Measurements from ENCODE around the gene VIT. TPM values are rescaled to one million over a fixed set of nuclear protein-coding genes. Genes with fewer than 3 reads are reported as not detected.

VIT gene
- total and polyA plus RNA-seq, 4 donors = 0.17 to 0.94 (median 0.32) TPM

- H3K27ac ChIP-seq (ENCODE audit: low read depth in 1 of 2, low read length in 1 of 2) = no peak overlapping the region
- H3K9me3 ChIP-seq (ENCODE audit: control insufficient read depth in 4 of 4, insufficient read depth in 3 of 4, low read length in 3 of 4) = no peaks in the 10 kb centered on the region
- no peak overlapping the region for H3K9ac ChIP-seq (ENCODE audit: insufficient read depth in 1 of 2, low read length in 2 of 2)
- no peak for DNase-seq
- TF ChIP-seq CTCF (IDR thresholded peaks at IDR 0.05; ENCODE audit: control extremely low read depth, extremely low read depth) = no peak
- H3K27me3 ChIP-seq (ENCODE audit: control insufficient read depth in 3 of 3, insufficient read depth in 3 of 3, low read length in 2 of 3) = no peaks in the 10 kb centered on the region
- no peaks in the 10 kb centered on the region for H3K36me3 ChIP-seq (ENCODE audit: control insufficient read depth in 4 of 4, insufficient read depth in 4 of 4, low read length in 4 of 4)
- ATAC-seq (ENCODE audit: insufficient read depth, low FRiP score) = no peak
- H3K4me1 ChIP-seq (ENCODE audit: control insufficient read depth in 5 of 5, insufficient read depth in 5 of 5, low read length in 5 of 5) = no peaks in the 10 kb centered on the region
- H3K4me3 ChIP-seq = no peak overlapping the region
- WGBS, 2 donors = 88 to 98% methylated on average over 3 of the region's 3 CpGs
These were observed 19.6 kb downstream of the VIT start for GRCh38 chr2:36716111-36716510.

GRCh38 chr2:36717603-36718266, 21.2 kb downstream of the VIT start:
- TF ChIP-seq CTCF (IDR thresholded peaks at IDR 0.05; ENCODE audit: control extremely low read depth, extremely low read depth) = no peak
- no peak overlapping the region for H3K9ac ChIP-seq (ENCODE audit: insufficient read depth in 1 of 2, low read length in 2 of 2)
- ATAC-seq (ENCODE audit: insufficient read depth, low FRiP score) (no peak), DNase-seq (no peak)
- H3K4me3 ChIP-seq = no peak overlapping the region
- H3K36me3 ChIP-seq (ENCODE audit: control insufficient read depth in 4 of 4, insufficient read depth in 4 of 4, low read length in 4 of 4) = no peaks in the 10 kb centered on the region
- no peak overlapping the region for H3K27ac ChIP-seq (ENCODE audit: low read depth in 1 of 2, low read length in 1 of 2)
- no peaks in the 10 kb centered on the region for H3K27me3 ChIP-seq (ENCODE audit: control insufficient read depth in 3 of 3, insufficient read depth in 3 of 3, low read length in 2 of 3)
- H3K4me1 ChIP-seq (ENCODE audit: control insufficient read depth in 5 of 5, insufficient read depth in 5 of 5, low read length in 5 of 5) = no peaks in the 10 kb centered on the region
- H3K9me3 ChIP-seq (ENCODE audit: control insufficient read depth in 4 of 4, insufficient read depth in 3 of 4, low read length in 3 of 4) = no peaks in the 10 kb centered on the region
- 96 to 97% methylated on average over 3 of the region's 3 CpGs for WGBS, 2 donors

GRCh38 chr2:36727550-36727949, 31.0 kb downstream of the VIT start:
- Histone ChIP-seq H3K9ac (ENCODE audit: insufficient read depth in 1 of 2, low read length in 2 of 2) (no peak overlapping the region), H3K4me3 (no peak overlapping the region), H3K9me3 (ENCODE audit: control insufficient read depth in 4 of 4, insufficient read depth in 3 of 4, low read length in 3 of 4) (peaks cover 0 to 5% (median 0%) of the 10 kb centered on the region in 4 donors), H3K4me1 (ENCODE audit: control insufficient read depth in 5 of 5, insufficient read depth in 5 of 5, low read length in 5 of 5) (peaks cover 0 to 7% (median 0%) of the 10 kb centered on the region in 5 donors), H3K36me3 (ENCODE audit: control insufficient read depth in 4 of 4, insufficient read depth in 4 of 4, low read length in 4 of 4) (no peaks in the 10 kb centered on the region), H3K27ac (ENCODE audit: low read depth in 1 of 2, low read length in 1 of 2) (no peak overlapping the region), H3K27me3 (ENCODE audit: control insufficient read depth in 3 of 3, insufficient read depth in 3 of 3, low read length in 2 of 3) (no peaks in the 10 kb centered on the region)
- WGBS, 2 donors = 92 to 94% methylated on average over 3 of the region's 3 CpGs
- no peak for DNase-seq
- no peak for ATAC-seq (ENCODE audit: insufficient read depth, low FRiP score)
- TF ChIP-seq CTCF (IDR thresholded peaks at IDR 0.05; ENCODE audit: control extremely low read depth, extremely low read depth) = no peak

- Histone ChIP-seq H3K4me3 (no peak overlapping the region), H3K4me1 (ENCODE audit: control insufficient read depth in 5 of 5, insufficient read depth in 5 of 5, low read length in 5 of 5) (peaks cover 0 to 7% (median 0%) of the 10 kb centered on the region in 5 donors), H3K27ac (ENCODE audit: low read depth in 1 of 2, low read length in 1 of 2) (no peak overlapping the region), H3K27me3 (ENCODE audit: control insufficient read depth in 3 of 3, insufficient read depth in 3 of 3, low read length in 2 of 3) (no peaks in the 10 kb centered on the region), H3K36me3 (ENCODE audit: control insufficient read depth in 4 of 4, insufficient read depth in 4 of 4, low read length in 4 of 4) (no peaks in the 10 kb centered on the region), H3K9me3 (ENCODE audit: control insufficient read depth in 4 of 4, insufficient read depth in 3 of 4, low read length in 3 of 4) (peaks cover 0 to 5% (median 0%) of the 10 kb centered on the region in 4 donors), H3K9ac (ENCODE audit: insufficient read depth in 1 of 2, low read length in 2 of 2) (no peak overlapping the region)
- DNase-seq (no peak), ATAC-seq (ENCODE audit: insufficient read depth, low FRiP score) (no peak)
- TF ChIP-seq CTCF (IDR thresholded peaks at IDR 0.05; ENCODE audit: control extremely low read depth, extremely low read depth) = no peak
- WGBS, 2 donors = 60 to 95% methylated on average over 4 of the region's 4 CpGs
These were observed 32.6 kb downstream of the VIT start for GRCh38 chr2:36729067-36729466.

Measured in lung (tissue), 12 donors.